Natural killer cell (primary cell): Measurements from ENCODE around the gene ATL1. TPM values are rescaled to one million over a fixed set of nuclear protein-coding genes. Genes with fewer than 3 reads are reported as not detected.

ENCODE experiments used
- ATAC-seq, 3 donors: fragments of 150-1000 bp in 2 of 3; fragments of 200-7000 bp in 1 of 3; cut with Tn5 transposase; 1 replicate in 1 of 3; 2 replicates in 2 of 3; pipeline ENCODE4 v1.10.0; 2021; ENCODE audit warnings: mild to moderate bottlenecking in 2 of 3, moderate library complexity in 2 of 3
- DNase-seq, 2 donors: peaks; one replicate each; pipeline versions ENCODE4 v3.0.0 to v3.0.0-alpha.2; 2013 to 2021; ENCODE audit warnings: mixed read lengths in 1 of 2
- H3K27ac ChIP-seq: one replicate; pipeline ENCODE4 v1.5.1; 2013; ENCODE audit warnings: mild to moderate bottlenecking, low read length
- H3K27me3 ChIP-seq: one replicate; pipeline ENCODE4 v1.6.1; 2013; ENCODE audit warnings: low read length; ENCODE audit not compliant: control insufficient read depth, insufficient read depth
- H3K36me3 ChIP-seq: one replicate; pipeline ENCODE4 v1.6.1; 2013; ENCODE audit warnings: low read length; ENCODE audit not compliant: control insufficient read depth, insufficient read depth
- H3K4me1 ChIP-seq: one replicate; pipeline ENCODE4 v1.6.1; 2013; ENCODE audit warnings: low read length; ENCODE audit not compliant: control insufficient read depth, insufficient read depth
- H3K4me3 ChIP-seq: one replicate; pipeline ENCODE4 v1.5.1; 2013; ENCODE audit warnings: low read length
- H3K9me3 ChIP-seq: one replicate; pipeline ENCODE4 v1.6.1; 2013; ENCODE audit warnings: low read length; ENCODE audit not compliant: control insufficient read depth, insufficient read depth
- H3K27ac Mint-ChIP-seq, 2 donors: one replicate each; pipeline ENCODE4 v1.8.0; 2022; ENCODE audit warnings: mild to moderate bottlenecking in 2 of 2, mixed read lengths in 2 of 2, moderate library complexity in 1 of 2
- H3K27me3 Mint-ChIP-seq, 2 donors: one replicate each; pipeline ENCODE4 v1.8.0; 2022; ENCODE audit warnings: low read depth in 2 of 2, mixed read lengths in 2 of 2
- H3K36me3 Mint-ChIP-seq: one replicate; pipeline ENCODE4 v1.8.0; 2022; ENCODE audit warnings: mixed read lengths
- H3K4me1 Mint-ChIP-seq, 2 donors: one replicate each; pipeline ENCODE4 v1.8.0; 2022; ENCODE audit warnings: mixed read lengths in 2 of 2
- H3K4me3 Mint-ChIP-seq: one replicate; pipeline ENCODE4 v1.8.0; 2022; ENCODE audit warnings: mild to moderate bottlenecking, moderate library complexity, mixed read lengths
- H3K9me3 Mint-ChIP-seq, 2 donors: one replicate each; pipeline ENCODE4 v1.8.0; 2022; ENCODE audit warnings: mixed read lengths in 2 of 2
- CTCF ChIP-seq: fragments of 200-600 bp; IDR thresholded peaks from one replicate; pipeline ENCODE4 v1.8.0; 2022; ENCODE audit warnings: antibody characterized with exemption
- WGBS: methylation state at CpG from one replicate; pipeline ENCODE4 v1.1.7; 2013; ENCODE audit warnings: missing lambda C conversion rate; ENCODE audit not compliant: insufficient coverage; 5-methylcytosine and 5-hydroxymethylcytosine counted together
- intact Hi-C: fragments of 100-400 bp; cut with micrococcal nuclease; formaldehyde crosslinking; loops from one replicate; pipeline ENCODE4 v1.14.2; 2022
- total RNA-seq, 4 donors: library from RNA; stranded (reverse); fragments of 120-200 nt in 1 of 4; gene quantifications; one replicate each; pipeline versions ENCODE4 v1.2.3 to v1.2.4, GENCODE V29; 2013 to 2022

Gene ATL1
- total RNA-seq, 3 donors from 2014 or later (not counting 1 experiment from before 2014, with no cell fraction given): 1.6 to 3.8 (median 2.4) TPM

GRCh38 chr14:50594577-50595316, 34.8 kb downstream of the ATL1 start:
- WGBS: 95% methylated on average over 7 of the region's 8 CpGs
- Histone ChIP-seq H3K4me1 (no peaks in the 10 kb centered on the region), H3K4me3 (no peak overlapping the region), H3K27me3 (no peaks in the 10 kb centered on the region), H3K27ac (no peak overlapping the region), H3K36me3 (no peaks in the 10 kb centered on the region), H3K9me3 (no peaks in the 10 kb centered on the region)
- TF ChIP-seq CTCF: no peak
- Mint-ChIP-seq H3K36me3 (no peaks in the 10 kb centered on the region), H3K27ac (no peak overlapping the region), H3K4me3 (no peak overlapping the region), H3K9me3 (no peaks in the 10 kb centered on the region), H3K27me3 (peaks cover 0 to 6% of the 10 kb centered on the region in 2 donors), H3K4me1 (no peaks in the 10 kb centered on the region)
- intact Hi-C loops: no loop called here
- ATAC-seq (no peak), DNase-seq (no peak)

GRCh38 chr14:50598765-50599164, 38.8 kb downstream of the ATL1 start:
- Mint-ChIP-seq H3K4me3 (no peak overlapping the region), H3K27me3 (no peaks in the 10 kb centered on the region), H3K36me3 (no peaks in the 10 kb centered on the region), H3K9me3 (no peaks in the 10 kb centered on the region), H3K27ac (no peak overlapping the region), H3K4me1 (no peaks in the 10 kb centered on the region)
- Histone ChIP-seq H3K4me3 (no peak overlapping the region), H3K36me3 (no peaks in the 10 kb centered on the region), H3K9me3 (no peaks in the 10 kb centered on the region), H3K27me3 (no peaks in the 10 kb centered on the region), H3K4me1 (no peaks in the 10 kb centered on the region), H3K27ac (no peak overlapping the region)
- intact Hi-C loops: no loop called here
- no peak for ATAC-seq
- no peak for TF ChIP-seq CTCF
- DNase-seq: no peak

GRCh38 chr14:50599700-50600444, 39.9 kb downstream of the ATL1 start:
- Histone ChIP-seq H3K4me3 (no peak overlapping the region), H3K27me3 (no peaks in the 10 kb centered on the region), H3K27ac (no peak overlapping the region), H3K9me3 (no peaks in the 10 kb centered on the region), H3K4me1 (no peaks in the 10 kb centered on the region), H3K36me3 (no peaks in the 10 kb centered on the region)
- intact Hi-C loops: loop anchor here (10.0 kb wide), 2 partner anchors 175 to 265 kb away; no protein-coding TSS in a partner anchor
- Mint-ChIP-seq H3K36me3 (no peaks in the 10 kb centered on the region), H3K9me3 (no peaks in the 10 kb centered on the region), H3K4me3 (no peak overlapping the region), H3K4me1 (no peaks in the 10 kb centered on the region), H3K27me3 (no peaks in the 10 kb centered on the region), H3K27ac (no peak overlapping the region)
- WGBS: 100% methylated on average over 1 of the region's 4 CpGs
- DNase-seq: peak in 1 of 2 donors; percentile 53
- ATAC-seq: no peak
- peak; percentile 10 for TF ChIP-seq CTCF
